Measurements from ENCODE around the gene C1orf94.

GRCh38 chr1:34140011-34140676, 36.6 kb upstream of the C1orf94 start:
- no peak for TF ChIP-seq YY1 (IDR thresholded peaks at IDR 0.05; ENCODE audit: insufficient read depth, insufficient read length)
- TF ChIP-seq ZNF274 (IDR thresholded peaks at IDR 0.05; ENCODE audit: low read depth, low read length): no peak

Data from NT2/D1 (cell line).